H1 (cell line): ENCODE data around the gene SLC9A4. TPM values are rescaled to one million over a fixed set of nuclear protein-coding genes. Genes with fewer than 3 reads are reported as not detected.

Source experiments
- CTCF ChIA-PET: fragments of 300-600 bp; sonication (Branson Sonifier 250); formaldehyde crosslinking; loops from one replicate; lab custom pipeline; 2021; ENCODE audit not compliant: partially characterized antibody; lab: Charles Lee
- POLR2A ChIA-PET: fragments of 300-600 bp; sonication (Branson Sonifier 250); formaldehyde crosslinking; loops from one replicate; lab custom pipeline; 2021; ENCODE audit warnings: inconsistent platforms; ENCODE audit not compliant: partially characterized antibody; lab: Charles Lee
- DNase-seq, 2 experiments: peaks; one replicate each; pipeline versions ENCODE4 v3.0.0 to v3.0.0-alpha.2; 2010 to 2022; ENCODE audit warnings: low spot score in 2 of 2, low read depth in 1 of 2, mixed read lengths in 1 of 2
- FAIRE-seq: peaks from 2 replicates; lab custom pipeline; 2011; peaks lifted over from hg19 to GRCh38; lab: Jason Lieb, UNC
- H2AFZ ChIP-seq: 2 replicates; pipeline ENCODE4 v1.8.1; 2012; ENCODE audit warnings: low read length, inconsistent platforms
- H2AK5ac ChIP-seq: 2 replicates; pipeline ENCODE4 v1.6.1; 2013; ENCODE audit warnings: low read depth, low read length
- H2BK120ac ChIP-seq: replicated peaks from 2 replicates; pipeline ENCODE3; 2013; ENCODE audit warnings: low read depth, low read length, inconsistent platforms
- H2BK12ac ChIP-seq: 2 replicates; pipeline ENCODE4 v1.6.1; 2013; ENCODE audit warnings: low read depth, low read length
- H2BK15ac ChIP-seq: 2 replicates; pipeline ENCODE4 v1.6.1; 2013; ENCODE audit warnings: low read length
- H2BK20ac ChIP-seq: 2 replicates; pipeline ENCODE4 v1.6.1; 2013; ENCODE audit warnings: low read length
- H2BK5ac ChIP-seq: 2 replicates; pipeline ENCODE4 v1.6.1; 2013; ENCODE audit warnings: low read depth, low read length
- H3K14ac ChIP-seq: 2 replicates; pipeline ENCODE4 v1.6.1; 2013; ENCODE audit warnings: inconsistent platforms; ENCODE audit not compliant: insufficient read length
- H3K18ac ChIP-seq: 2 replicates; pipeline ENCODE4 v1.6.1; 2013; ENCODE audit warnings: low read length; ENCODE audit errors: extremely low read depth
- H3K23ac ChIP-seq: 2 replicates; pipeline ENCODE4 v1.6.1; 2013; ENCODE audit warnings: inconsistent platforms; ENCODE audit not compliant: insufficient read length
- H3K23me2 ChIP-seq: 2 replicates; pipeline ENCODE4 v1.6.1; 2013; ENCODE audit warnings: low read depth, low read length
- H3K27ac ChIP-seq: 2 replicates; pipeline ENCODE4 v1.6.1; 2011; ENCODE audit warnings: low read depth, low read length, inconsistent platforms
- H3K27me3 ChIP-seq, 4 experiments: replicated peaks in 1 of 4; 1 replicate in 1 of 4; 2 replicates in 3 of 4; pipeline versions ENCODE4 v1.6.1 to v1.8.1; 2011 to 2013; ENCODE audit warnings: low read length in 3 of 4, mild to moderate bottlenecking in 3 of 4, inconsistent platforms in 2 of 4, mixed read lengths in 2 of 4, moderate library complexity in 1 of 4; ENCODE audit not compliant: control insufficient read depth in 3 of 4, insufficient read depth in 3 of 4; ENCODE audit errors: extremely low read depth in 1 of 4
- H3K36me3 ChIP-seq, 4 experiments: 2 replicates each; pipeline versions ENCODE4 v1.6.1 to v1.8.1; 2011 to 2013; ENCODE audit warnings: mild to moderate bottlenecking in 4 of 4, low read length in 3 of 4, moderate library complexity in 2 of 4, control low read depth in 1 of 4, inconsistent platforms in 1 of 4; ENCODE audit not compliant: insufficient read depth in 4 of 4, control insufficient read depth in 2 of 4
- H3K4ac ChIP-seq: replicated peaks from 2 replicates; pipeline ENCODE3; 2013; ENCODE audit warnings: low read length, low read depth, mixed read lengths, inconsistent platforms; ENCODE audit not compliant: insufficient read length
- H3K4me1 ChIP-seq, 4 experiments: replicated peaks in 1 of 4; 1 replicate in 1 of 4; 2 replicates in 3 of 4; pipeline versions ENCODE4 v1.6.1 to v1.8.1; 2011 to 2013; ENCODE audit warnings: low read length in 3 of 4, inconsistent platforms in 2 of 4, mixed read lengths in 1 of 4; ENCODE audit not compliant: insufficient read depth in 4 of 4, control insufficient read depth in 3 of 4
- H3K4me2 ChIP-seq, 2 experiments: 2 replicates each; pipeline versions ENCODE4 v1.6.1 to v1.8.1; 2011 to 2013; ENCODE audit warnings: low read depth in 2 of 2, low read length in 2 of 2, control low read depth in 1 of 2, inconsistent platforms in 1 of 2, mild to moderate bottlenecking in 1 of 2; ENCODE audit not compliant: insufficient read depth in 1 of 2
- H3K4me3 ChIP-seq, 4 experiments: fragments of 200-600, 300-600 bp in 1 of 4; sonication (generic), shearing (Covaris generic), sonication (Bioruptor Twin) in 1 of 4; 2 replicates each; pipeline versions ENCODE4 v1.5.1 to v1.8.1; 2011 to 2016; ENCODE audit warnings: low read length in 4 of 4, low read depth in 3 of 4, control low read depth in 2 of 4, inconsistent platforms in 2 of 4, mild to moderate bottlenecking in 2 of 4, mixed read lengths in 1 of 4, moderate library complexity in 1 of 4; ENCODE audit not compliant: insufficient read depth in 2 of 4; ENCODE audit errors: extremely low read depth in 1 of 4
- H3K56ac ChIP-seq: replicated peaks from 2 replicates; pipeline ENCODE3; 2013; ENCODE audit warnings: low read depth, mild to moderate bottlenecking, mixed read lengths, low read length, inconsistent platforms; ENCODE audit not compliant: insufficient read length
- H3K79me1 ChIP-seq: 2 replicates; pipeline ENCODE4 v1.6.1; 2013; ENCODE audit warnings: low read depth, low read length, control low read depth
- H3K79me2 ChIP-seq, 2 experiments: 2 replicates each; pipeline versions ENCODE4 v1.6.1 to v1.8.1; 2012 to 2013; ENCODE audit warnings: low read length in 2 of 2, mild to moderate bottlenecking in 2 of 2, inconsistent platforms in 1 of 2; ENCODE audit not compliant: insufficient read depth in 2 of 2, control insufficient read depth in 1 of 2
- H3K9ac ChIP-seq, 4 experiments: replicated peaks in 1 of 4; 1 replicate in 1 of 4; 2 replicates in 3 of 4; pipeline versions ENCODE4 v1.6.1 to v1.8.1; 2011 to 2013; ENCODE audit warnings: low read depth in 3 of 4, low read length in 3 of 4, control low read depth in 2 of 4, mild to moderate bottlenecking in 2 of 4, moderate library complexity in 2 of 4, inconsistent platforms in 1 of 4; ENCODE audit errors: extremely low read depth in 1 of 4
- H3K9me3 ChIP-seq, 2 experiments: 2 replicates each; pipeline versions ENCODE4 v1.6.1 to v1.8.1; 2012 to 2013; ENCODE audit warnings: mild to moderate bottlenecking in 2 of 2, moderate library complexity in 2 of 2, control low read depth in 1 of 2, inconsistent platforms in 1 of 2, low read depth in 1 of 2, low read length in 1 of 2, mixed read lengths in 1 of 2; ENCODE audit not compliant: insufficient read depth in 2 of 2
- H4K20me1 ChIP-seq, 2 experiments: replicated peaks in 1 of 2; 2 replicates each; pipeline versions ENCODE3 to v1.8.1; 2011 to 2013; ENCODE audit warnings: inconsistent platforms in 2 of 2, low read length in 2 of 2, mild to moderate bottlenecking in 1 of 2; ENCODE audit not compliant: insufficient read depth in 2 of 2, control insufficient read depth in 1 of 2
- H4K5ac ChIP-seq: 2 replicates; pipeline ENCODE4 v1.6.1; 2013; ENCODE audit warnings: low read length, low read depth, mixed read lengths, inconsistent platforms; ENCODE audit not compliant: insufficient read length
- H4K8ac ChIP-seq: 2 replicates; pipeline ENCODE4 v1.8.0; 2013; ENCODE audit warnings: mild to moderate bottlenecking, moderate library complexity, low read length, inconsistent platforms; ENCODE audit not compliant: insufficient read depth; ENCODE audit errors: extremely low read depth
- H4K91ac ChIP-seq: replicated peaks from 2 replicates; pipeline ENCODE3; 2013; ENCODE audit warnings: low read length, mixed read lengths, inconsistent platforms; ENCODE audit not compliant: insufficient read length
- ASH2L ChIP-seq: fragments of 200-600, 300-600 bp; sonication (generic); IDR thresholded peaks from one replicate; pipeline ENCODE4 v1.7.1; 2017; ENCODE audit warnings: low read length
- BRCA1 ChIP-seq: IDR thresholded peaks from 2 replicates; pipeline ENCODE4 v1.6.1; 2012; ENCODE audit warnings: low read depth, low read length, improper control_type of control experiment
- CEBPB ChIP-seq: IDR thresholded peaks from 2 replicates; pipeline ENCODE4 v1.6.1; 2012; ENCODE audit warnings: low read depth, low read length
- CREB1 ChIP-seq: IDR thresholded peaks from 2 replicates; pipeline ENCODE4 v1.6.1; 2012; ENCODE audit warnings: inconsistent platforms
- EGR1 ChIP-seq: IDR thresholded peaks from 2 replicates; pipeline ENCODE4 v1.6.1; 2011; ENCODE audit warnings: low read depth, low read length, borderline replicate concordance
- NRF1 ChIP-seq: IDR thresholded peaks from 2 replicates; pipeline ENCODE4 v1.6.1; 2011; ENCODE audit warnings: mild to moderate bottlenecking, low read depth, low read length, improper control_type of control experiment
- RFX5 ChIP-seq: IDR thresholded peaks from 2 replicates; pipeline ENCODE4 v1.6.1; 2011; ENCODE audit warnings: low read depth, low read length, improper control_type of control experiment, borderline replicate concordance
- RNF2 ChIP-seq: fragments of 200-900, 300-1000 bp; sonication (generic); IDR thresholded peaks from 2 replicates; pipeline ENCODE4 v1.7.1; 2016; ENCODE audit warnings: borderline replicate concordance, low read depth, mild to moderate bottlenecking, antibody characterized with exemption, low read length; ENCODE audit not compliant: poor library complexity, severe bottlenecking; ENCODE audit errors: missing control alignments
- TBP ChIP-seq: IDR thresholded peaks from 2 replicates; pipeline ENCODE4 v1.6.1; 2011; ENCODE audit warnings: low read depth, low read length, improper control_type of control experiment
- TEAD4 ChIP-seq: IDR thresholded peaks from 2 replicates; pipeline ENCODE4 v1.6.1; 2012; ENCODE audit warnings: low read depth, low read length, inconsistent platforms, mixed read lengths
- polyA plus RNA-seq, 7 experiments: library from polyadenylated mRNA; depleted of rRNA in 3 of 7; stranded (reverse) in 5 of 7; unstranded in 2 of 7; fragments of >200 nt in 5 of 7; fragments of 200-250 nt in 2 of 7; gene quantifications; 1 replicate in 5 of 7; 2 replicates in 1 of 7; 4 replicates in 1 of 7; pipeline versions ENCODE4 v1.2.1 to v1.2.3, GENCODE V29; 2011 to 2013; ENCODE audit warnings: missing spikeins in 2 of 7, mixed read lengths in 2 of 7
- total RNA-seq: library from RNA; stranded (reverse); fragmentation: NEBNext Ultra II Directional; extraction: Animal tissue kit (Norgen Biotek cat#: 25700); gene quantifications from 2 replicates; pipeline ENCODE4 v1.2.1, GENCODE V29; 2021

Gene SLC9A4
- total and polyA plus RNA-seq, 2 of the 8 experiments (the other 6 are each of a cell fraction or from before 2014, with no cell fraction given), result not detected

- no peak overlapping the region for H2BK120ac ChIP-seq
- H3K27ac ChIP-seq, result no peak overlapping the region
- no peaks in the 10 kb centered on the region for H3K23me2 ChIP-seq
- H4K5ac ChIP-seq, result no peak overlapping the region
- H3K79me1 ChIP-seq, result no peaks in the 10 kb centered on the region
- no peak overlapping the region for H2AFZ ChIP-seq
- FAIRE-seq (no peak), DNase-seq (no peak)
- no peak overlapping the region for H3K23ac ChIP-seq
- ChIA-PET POLR2A (no interaction called here), CTCF (interaction anchor here (0.7 kb wide), 1 partner anchor 131 kb away, joined by 3 read pairs; no protein-coding TSS in a partner anchor)
- H3K4me3 ChIP-seq, result no peak overlapping the region
- no peak overlapping the region for H2BK5ac ChIP-seq
- no peak overlapping the region for H3K4ac ChIP-seq
- TF ChIP-seq TEAD4 (no peak), ASH2L (no peak), EGR1 (no peak), CEBPB (no peak), NRF1 (no peak), RNF2 (no peak), RFX5 (no peak), BRCA1 (no peak), CREB1 (no peak), TBP (no peak)
- H3K36me3 ChIP-seq, result no peaks in the 10 kb centered on the region
- no peaks in the 10 kb centered on the region for H3K79me2 ChIP-seq
- H3K9me3 ChIP-seq, result no peaks in the 10 kb centered on the region
- peaks cover 2 to 11% (median 4%) of the 10 kb centered on the region in 4 experiments; a peak in 4 of 7 replicates for H3K4me1 ChIP-seq
- no peaks in the 10 kb centered on the region for H3K27me3 ChIP-seq
- no peak overlapping the region for H2BK20ac ChIP-seq
- no peak overlapping the region for H4K8ac ChIP-seq
- no peak overlapping the region for H2BK15ac ChIP-seq
- no peaks in the 10 kb centered on the region for H4K20me1 ChIP-seq
- no peak overlapping the region for H2BK12ac ChIP-seq
- no peak overlapping the region for H2AK5ac ChIP-seq
- H3K56ac ChIP-seq, result no peak overlapping the region
- H3K18ac ChIP-seq, result no peak overlapping the region
- H3K14ac ChIP-seq, result no peak overlapping the region
- H4K91ac ChIP-seq, result no peak overlapping the region
- H3K4me2 ChIP-seq, result no peak overlapping the region
- no peak overlapping the region for H3K9ac ChIP-seq
These were observed 108.9 kb downstream of the SLC9A4 start for GRCh38 chr2:102581911-102582310.
